HK-2 (cell line): ENCODE results near the gene RASSF3.
"Not testable (repeated sequence)": the region's sequence is repeated elsewhere in the genome, so short reads cannot be mapped to it uniquely, and the experiment has no call there.

Experiments
- DNase-seq: peaks from one replicate; pipeline ENCODE4 v3.0.0-alpha.2; 2018; ENCODE audit not compliant: unreplicated experiment

RASSF3 gene

DNA sequence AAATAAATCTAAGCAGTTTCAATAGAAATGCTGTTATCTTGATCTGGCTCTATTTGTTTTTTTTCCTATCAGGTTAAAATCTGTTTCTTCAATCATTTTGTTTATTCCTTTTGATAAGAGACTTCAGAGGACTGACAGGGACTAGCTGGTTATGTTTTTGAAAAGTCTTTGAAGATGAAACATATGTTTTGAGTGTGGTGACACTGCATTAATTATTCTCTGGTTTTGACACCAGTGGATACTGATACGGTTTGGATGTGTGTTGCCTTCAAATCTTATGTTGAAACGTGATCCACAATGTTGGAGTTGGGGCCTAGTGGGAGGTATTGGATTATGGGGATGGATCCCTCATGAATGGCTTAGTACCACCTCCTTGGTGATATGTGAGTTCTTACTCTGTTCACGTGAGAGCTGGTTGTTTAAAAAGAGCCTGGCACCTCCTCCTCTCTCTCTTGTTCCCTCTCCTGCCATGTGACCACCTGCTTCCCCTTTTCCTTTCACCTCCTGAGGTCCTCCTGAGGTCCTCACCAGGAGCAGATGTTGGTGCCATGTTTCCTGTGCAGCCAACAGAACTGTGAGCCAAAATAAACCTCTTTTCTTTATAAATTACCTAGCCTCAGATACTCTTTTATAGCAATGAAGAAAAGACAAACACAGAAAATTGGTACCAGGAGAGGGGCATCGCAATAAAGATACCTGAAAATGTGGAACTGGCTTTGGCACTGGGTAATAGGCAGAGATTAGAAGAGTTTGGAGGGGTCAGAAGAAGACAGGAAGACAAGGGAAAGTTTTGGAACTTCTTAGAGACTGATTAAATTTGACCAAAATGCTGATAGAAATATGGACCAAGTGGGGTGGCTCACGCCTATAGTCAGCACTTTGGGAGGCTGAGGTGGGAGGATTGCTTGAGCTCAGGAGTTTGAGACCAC is 23.0 kb downstream of the RASSF3 start:
- no peak for DNase-seq

DNA sequence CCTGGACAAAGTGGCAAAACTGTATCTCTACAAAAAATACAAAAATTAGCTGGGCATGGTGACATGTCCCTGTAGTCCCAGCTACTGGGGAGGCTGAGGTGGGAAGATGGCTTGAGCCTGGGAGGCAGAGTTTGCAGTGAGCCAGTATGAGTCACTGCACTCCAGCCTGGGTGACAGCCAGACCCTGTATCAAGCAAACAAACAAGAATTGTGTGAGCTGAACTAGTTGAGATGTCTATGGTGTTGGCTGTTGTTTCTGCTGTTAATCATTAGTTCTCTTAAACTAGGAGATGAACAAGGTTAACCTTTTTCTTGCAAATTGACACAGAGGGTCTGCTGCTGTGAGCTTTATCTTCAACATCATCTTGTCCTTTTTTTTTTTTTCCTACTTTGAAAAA is 23.6 kb downstream of the RASSF3 start:
- peak; percentile 52 for DNase-seq

DNA sequence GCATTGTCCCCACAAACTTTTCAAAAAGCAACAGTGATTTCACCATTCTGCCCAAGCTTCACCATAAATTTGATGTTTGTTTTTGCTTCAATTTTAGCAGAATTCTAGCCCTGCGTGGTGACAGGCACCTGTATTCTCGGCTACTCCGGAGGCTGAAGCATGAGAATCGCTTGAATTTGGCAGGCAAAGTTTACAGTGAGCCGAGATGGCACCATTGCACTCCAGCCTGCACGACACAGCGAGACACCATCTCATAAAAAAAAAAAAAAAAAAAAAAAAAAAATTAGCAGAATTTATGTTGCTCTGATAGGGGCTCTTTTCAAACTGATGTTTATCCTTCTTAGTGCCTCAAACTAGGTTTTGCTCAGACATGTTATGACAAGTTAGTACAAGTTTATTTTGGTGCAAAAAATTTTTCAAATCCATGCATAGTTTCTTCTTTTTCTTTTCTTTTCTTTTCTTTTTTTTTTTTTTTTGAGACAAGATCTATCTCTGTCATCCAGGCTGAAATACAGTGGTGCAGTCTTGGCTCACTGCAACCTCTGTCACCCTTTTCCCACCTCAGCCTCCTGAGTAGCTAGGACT is 24.3 kb downstream of the RASSF3 start:
- no peak for DNase-seq

DNA sequence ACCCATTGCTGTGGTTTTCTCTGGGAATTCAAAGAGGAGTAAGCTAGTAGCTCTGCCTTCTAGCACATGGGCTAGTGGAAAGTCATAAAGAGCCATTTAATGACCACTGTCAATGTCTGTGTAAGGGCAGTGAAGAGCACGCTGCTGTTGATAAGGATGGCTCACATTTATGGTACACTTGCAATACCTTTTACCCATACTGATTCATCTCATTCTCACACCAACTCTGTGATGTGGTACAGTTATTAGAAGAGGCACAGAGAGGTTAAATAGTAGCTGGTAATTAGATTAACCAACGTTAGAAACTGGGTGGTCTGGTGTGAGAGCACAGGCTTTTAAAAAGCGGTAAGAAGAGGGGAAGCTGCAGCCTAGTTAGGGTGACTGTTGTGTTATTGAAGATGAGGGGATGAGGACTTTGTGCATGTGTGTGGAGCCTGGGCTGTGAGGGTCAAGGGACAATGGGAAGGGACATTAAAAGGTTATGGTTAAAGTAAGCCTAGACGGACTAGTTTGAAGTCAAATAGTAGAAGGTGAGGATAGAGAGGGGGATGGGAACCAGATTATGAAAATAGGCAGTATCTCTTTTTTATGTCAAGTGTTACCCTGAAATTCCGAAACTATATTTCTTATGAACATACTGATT is 25.2 kb downstream of the RASSF3 start:
- no peak for DNase-seq

DNA sequence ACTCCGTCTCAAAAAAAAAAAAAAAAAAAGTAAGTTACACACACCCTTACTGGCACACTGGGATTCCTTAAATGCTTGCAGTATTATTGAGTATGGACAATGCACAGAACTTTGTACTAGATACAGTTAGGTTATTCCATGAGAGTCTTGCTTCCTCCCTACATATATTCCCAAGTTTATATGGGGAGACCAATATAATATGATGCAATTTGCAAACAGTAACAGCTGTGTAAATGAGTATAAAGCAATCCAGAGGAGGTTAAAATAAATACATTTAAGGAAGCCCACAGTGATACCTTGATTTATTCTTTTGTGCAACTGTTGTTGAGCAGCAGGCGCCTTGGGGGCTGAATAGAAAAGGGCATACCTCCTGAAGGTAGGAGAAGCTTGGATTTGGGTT is 26.6 kb downstream of the RASSF3 start:
- DNase-seq, result no peak

DNA sequence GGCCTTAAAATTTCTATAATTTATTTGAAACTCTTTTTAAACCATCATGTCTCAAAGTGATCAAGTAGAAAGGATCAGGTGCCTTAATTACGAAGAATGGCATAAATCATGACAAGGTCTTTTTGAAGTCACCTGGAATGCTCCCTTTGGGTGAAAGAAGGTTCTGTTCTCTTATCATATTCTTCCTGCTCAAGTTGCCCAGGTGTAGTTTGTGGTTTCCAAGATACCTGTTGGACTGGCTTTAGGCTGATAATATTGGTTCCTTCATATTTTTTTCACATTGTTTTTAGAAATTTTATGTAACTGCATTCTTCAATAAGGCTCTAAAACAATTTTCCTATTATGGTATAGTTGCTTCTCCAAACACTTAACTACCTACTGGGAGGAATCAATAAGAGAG is 29.2 kb downstream of the RASSF3 start:
- no peak for DNase-seq

DNA sequence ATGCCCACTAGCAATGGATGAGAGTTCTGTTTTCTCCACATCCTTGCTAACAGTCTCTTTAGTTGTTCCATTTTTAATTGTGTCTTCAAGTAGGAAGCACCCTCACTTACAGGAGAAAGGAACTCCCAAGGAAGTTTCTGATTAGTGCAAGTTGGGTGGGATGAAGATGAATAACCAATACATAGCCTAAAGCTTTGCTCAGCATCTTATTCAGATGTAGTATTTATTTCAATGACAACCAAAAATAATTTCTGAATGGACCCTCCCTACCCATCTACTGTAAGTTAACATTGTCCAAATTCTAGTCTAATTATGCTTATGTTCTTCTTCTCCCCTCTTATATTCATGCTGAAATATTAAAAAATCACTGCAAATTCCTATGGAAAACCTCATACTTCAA is 36.0 kb downstream of the RASSF3 start:
- no peak for DNase-seq

DNA sequence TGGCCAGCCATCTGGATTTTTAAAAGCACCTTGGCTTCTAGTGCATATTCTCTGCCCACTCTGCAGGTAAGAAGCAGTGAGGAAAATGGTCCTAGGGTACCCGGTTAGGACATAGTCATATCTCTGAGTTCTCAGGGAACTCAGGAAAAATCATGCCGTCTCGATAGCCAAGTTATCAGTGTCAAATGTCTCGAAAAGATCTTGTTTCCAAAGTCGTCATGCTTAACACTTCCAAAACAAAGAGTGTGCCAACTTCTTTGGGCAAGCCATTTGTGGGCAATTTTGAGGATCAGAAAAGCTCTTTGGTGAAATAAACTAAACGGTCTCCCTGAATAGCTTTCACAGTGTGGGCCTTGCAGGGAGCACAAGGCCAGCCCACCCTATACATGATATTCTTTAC is 39.2 kb downstream of the RASSF3 start:
- no peak for DNase-seq

DNA sequence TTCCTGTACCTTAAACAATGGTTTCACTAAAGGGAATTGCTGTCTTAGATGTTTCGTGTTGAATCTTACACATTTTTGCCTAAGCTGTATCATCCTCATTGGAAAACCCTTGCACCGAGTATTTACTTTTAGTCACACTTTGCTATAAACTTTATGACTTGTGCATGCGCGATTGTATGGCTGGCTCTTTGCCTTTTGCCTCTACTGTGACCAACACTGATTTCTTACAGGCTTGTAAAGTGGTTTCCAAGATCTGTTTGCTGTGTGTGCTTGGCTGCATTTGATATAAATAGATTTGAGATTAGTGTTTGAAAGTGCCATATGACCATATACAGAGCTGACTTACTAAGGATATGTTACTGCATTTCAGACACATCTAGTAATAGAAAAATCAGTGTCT is 40.5 kb downstream of the RASSF3 start:
- DNase-seq, result no peak

DNA sequence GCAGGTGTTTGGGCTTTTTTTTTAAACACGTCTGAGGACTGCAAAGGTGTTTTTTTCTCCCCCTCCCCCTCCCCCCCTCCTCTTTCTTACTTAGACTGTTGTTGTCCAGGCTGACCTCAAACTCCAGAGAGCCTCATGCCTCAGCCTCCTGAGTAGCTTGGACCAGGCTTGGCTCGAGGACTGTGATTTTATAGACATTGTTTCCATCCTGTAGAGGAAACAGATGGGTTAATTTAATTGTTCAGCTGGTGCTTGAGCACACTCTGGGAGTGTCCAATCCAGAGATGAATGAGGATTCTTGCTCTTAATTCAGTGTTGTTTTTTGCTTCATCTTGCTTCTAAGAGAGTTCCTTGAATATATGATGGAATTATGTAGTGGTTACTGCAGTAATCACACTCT is 42.1 kb downstream of the RASSF3 start:
- no peak for DNase-seq

DNA sequence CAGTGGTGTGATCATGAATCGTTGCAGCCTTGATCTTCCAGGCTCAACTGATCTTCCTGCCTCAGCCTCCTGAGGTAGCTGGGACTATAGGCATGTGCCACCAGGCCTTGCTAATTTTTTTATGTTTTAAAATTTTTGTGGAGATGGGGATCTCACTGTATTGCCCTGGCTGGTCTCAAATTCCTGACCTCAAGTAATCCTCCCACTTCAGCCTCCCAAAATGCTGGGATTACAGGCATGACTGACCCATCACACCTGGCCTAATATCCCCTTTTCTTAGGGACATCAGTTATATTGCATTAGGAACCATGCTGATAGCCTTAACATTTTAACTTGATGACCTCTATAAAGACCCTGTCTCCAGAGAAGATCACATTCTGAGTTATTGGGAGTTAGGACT is 42.8 kb downstream of the RASSF3 start:
- DNase-seq, result no peak

DNA sequence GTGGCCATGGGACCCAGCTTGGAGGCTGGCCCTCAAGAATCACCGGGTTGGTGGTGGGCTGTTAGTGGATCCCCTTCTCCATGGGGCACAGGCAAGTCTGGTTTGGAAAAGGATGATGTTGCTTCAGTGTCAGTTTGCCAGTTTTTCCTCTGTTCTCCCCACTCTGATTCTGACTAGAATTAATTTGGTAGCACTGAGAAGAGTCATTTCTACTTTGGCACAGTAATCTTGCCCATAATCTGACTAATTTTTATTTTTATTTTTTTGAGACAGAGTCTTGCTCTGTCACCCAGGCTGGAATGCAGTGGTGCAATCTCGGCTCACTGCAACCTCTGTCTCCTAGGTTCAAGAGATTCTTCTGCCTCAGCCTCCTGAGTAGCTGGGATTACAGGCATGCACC is 43.6 kb downstream of the RASSF3 start:
- not testable (repeated sequence) for DNase-seq

DNA sequence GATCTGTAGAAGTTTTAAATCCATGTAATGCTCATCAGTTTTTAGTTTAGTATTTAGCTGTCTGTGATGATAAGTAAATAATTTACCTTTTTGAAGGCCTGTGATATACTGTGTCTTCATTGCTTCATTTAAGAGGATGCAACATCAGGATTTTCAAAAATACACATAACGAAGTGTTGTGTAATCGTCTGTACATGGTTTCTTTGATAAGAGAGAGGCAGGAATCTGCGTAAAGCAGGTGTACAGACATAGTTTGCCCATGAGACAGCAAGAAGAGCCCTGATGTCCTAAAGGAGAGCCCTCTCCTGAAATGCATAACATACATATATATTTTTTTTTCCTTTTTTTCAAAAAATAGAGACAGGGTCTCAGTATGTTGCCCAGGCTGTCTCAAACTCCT is 44.8 kb downstream of the RASSF3 start:
- DNase-seq, result no peak

DNA sequence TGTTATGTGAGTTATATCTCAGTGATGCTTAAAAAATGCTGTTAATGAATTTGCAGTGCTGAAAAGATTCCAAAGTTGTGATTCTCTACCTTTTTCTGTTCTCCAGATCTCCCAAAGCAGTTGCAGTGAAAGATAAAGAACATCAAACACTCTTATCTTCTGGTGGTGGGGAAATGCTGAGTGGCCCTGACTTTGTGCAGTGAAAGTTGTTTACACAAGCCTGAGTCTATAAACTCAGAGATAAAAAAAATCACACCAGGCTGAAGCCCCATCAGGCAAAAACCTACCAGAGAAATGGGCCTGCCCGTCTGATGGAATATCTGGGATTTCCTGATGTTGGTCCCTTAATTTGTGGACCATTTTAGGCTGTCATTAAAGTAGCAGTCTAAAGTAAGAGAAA is 46.1 kb downstream of the RASSF3 start:
- DNase-seq, result no peak

DNA sequence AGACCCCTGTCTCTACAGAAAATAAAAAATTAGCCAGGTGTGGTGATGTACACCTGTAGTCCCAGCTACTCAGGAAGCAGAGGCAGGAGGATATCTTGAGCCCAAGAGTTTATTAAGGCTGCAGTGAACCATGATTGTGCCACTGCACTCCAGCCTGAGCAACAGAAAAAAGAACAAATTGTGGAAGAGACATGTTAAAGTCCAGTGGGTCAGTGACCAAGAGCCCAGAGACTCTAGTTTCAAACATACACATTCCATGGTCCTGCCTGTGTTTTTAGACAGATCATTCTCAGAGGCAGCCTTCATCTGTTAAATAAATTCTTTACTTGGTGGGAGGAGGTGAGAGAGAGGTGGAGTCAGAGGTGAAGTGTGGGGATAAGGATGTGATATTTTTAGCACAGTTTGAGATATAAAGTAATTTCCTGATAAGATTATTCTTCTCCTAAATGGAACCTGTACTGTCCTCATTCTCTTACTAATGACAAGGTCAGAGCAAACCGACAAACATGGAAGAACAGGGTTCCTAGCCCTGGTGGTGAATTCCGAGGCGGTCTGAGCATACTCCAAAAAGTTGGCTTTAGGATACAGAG is 48.7 kb downstream of the RASSF3 start:
- no peak for DNase-seq

DNA sequence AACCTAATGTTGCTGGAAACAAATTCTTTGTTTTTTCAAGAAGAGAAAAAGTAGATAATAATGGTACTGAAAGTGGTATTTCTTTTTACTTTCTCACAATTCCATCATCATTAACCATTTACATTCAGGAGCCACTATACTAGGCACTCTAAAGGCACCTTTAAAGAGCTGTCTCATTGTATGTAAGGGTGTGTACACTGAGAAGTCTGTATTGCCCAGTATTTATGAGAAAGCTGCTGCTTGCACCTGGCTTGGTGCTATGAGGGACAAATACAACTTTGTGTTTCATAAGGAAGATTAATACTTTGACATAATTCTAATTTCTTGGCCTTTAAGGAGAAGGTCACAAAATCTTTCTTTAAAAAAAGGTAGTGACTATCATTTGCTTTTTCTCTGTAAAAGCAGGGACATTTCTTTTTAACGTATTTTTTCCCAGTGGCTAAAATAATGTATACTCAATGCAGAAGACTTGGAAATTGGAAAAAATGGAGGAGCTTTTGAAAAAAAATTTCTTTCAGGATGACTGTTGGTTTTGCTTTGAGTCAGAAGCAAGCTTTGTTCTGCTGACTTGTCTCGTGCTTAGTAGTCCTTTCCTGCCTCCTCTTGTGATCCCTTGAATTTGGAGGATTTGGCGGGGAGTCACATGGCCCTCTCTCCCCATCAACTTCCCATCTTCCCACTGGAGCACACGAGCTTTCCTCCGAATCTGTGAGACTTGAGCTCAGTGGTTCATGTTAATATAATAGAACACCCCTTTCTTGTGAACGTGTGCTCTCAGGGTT is 50.1 kb downstream of the RASSF3 start:
- no peak for DNase-seq

DNA sequence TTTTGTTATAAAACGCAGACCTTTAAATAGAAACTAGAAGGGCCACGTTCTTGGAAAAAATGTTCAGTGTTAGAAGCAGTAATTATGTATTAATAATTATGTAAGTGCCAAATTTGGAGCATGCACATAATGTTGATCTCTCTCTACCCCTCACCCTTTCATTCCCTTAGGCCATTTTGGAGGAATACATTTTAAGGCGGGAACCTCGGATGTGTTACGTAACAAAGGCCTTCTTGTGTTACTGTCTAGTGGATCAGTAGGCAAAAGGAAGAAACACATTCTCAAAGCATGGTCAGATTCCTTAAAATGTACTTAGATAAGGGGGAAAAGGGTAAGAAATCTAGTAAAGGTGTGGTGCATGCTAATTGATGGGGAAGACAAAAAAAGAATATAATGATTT is 52.7 kb downstream of the RASSF3 start:
- no peak for DNase-seq

DNA sequence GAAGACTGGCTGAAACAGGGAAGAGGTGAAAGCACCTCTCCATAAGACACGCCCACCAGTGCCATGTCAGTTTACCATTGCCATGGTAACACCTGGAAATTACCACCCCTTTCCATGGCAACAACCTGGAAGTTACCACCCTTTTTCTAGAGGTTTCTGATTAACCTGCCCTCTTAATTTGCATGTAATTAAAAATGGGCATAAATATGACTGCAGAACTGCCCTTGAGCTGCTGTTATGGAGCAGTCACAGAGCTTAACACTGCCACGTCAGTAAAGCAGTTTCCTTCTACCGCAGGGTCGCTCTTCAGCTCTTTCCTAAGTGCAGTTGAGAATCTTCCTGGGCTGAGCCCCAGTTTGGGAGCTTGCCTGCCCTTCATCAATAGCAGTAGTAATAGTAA is 55.2 kb downstream of the RASSF3 start:
- DNase-seq, result no peak

DNA sequence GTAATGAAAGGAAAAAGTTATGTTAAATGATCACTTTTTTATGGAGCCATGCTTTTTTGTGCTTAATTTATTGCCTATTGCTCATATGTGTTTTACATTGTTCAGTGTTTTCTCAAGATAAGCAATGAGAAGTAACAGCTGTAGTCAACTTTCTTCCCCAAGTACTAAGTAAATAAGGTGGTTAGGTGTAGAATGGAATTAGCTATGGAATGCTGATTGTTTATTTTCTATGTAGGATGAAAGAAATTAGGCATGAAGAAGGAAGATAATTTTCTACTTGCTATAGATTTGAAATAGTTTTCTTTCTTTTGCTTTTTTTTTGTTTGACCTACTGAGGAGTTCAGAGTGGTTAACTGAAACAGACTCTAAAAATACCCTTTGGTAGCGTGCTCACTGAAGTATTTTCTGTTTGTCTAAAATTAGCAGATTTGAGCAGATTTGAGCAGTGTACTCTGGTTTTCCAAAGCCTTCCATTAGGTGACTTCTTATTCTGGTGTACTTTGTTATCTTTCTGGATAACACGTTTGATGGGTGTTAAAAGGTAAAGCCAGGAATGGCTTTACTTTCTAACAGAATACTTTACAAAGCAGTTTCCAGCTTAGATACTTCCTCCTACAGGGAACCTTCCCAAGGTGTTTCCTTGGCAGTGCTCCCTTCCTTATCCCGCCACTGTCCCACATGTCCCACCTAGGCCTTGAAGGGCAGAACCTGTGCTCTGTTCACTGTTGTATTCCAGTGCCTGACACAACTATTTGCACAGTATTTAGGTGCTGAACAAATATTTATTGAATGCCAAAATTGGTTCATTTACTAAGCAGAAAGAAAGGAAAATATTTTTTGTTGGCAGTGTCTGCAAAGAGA is 56.0 kb downstream of the RASSF3 start:
- no peak for DNase-seq

DNA sequence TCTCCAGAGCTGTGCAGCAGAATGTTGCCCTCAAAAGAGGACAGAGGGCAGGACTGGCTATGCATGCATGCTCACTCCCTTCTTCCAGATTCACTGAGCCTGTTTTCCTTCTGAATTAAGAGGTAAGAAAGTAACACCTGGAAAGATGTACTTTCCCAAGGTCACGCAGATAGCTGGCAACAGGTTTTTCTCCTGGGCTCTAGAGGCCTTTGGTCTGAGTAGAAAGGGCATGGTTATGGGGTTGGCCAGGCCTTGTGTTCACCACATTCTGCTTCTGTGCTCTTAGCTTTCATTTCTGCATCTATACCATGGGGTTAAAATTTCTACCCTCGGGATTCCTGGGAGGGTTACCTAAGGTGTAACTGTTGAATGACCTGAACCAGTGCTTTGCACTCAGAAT is 57.5 kb downstream of the RASSF3 start:
- DNase-seq, result no peak

DNA sequence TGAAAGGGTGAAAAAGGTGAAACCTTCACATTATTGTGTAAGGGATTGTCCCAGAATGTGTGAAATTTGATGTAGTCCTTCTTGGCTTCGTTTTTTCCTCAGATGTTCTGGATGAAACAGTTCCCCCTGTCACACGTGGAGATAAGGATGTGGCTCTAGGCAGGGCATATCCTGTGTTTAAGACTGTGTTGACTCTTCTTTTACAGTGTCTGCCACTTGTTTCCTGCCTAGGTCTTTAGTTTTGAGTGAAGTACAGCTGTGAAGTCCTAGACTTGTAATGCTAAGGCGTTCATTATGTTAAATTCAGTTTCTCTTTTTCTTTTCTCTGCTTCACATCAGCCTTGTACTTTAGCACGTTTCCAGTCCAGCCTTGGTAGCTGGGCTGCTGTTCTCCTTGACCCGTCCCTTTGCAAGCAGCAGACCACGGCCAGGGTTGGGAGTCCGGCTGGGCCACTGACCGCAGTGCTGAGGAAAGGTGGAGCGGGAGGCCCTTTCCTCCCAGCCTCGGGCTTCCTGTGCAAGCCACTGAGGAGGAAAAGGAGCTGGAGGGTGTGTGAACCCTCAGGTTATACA is 59.1 kb downstream of the RASSF3 start:
- peak; percentile 16 for DNase-seq
